Stimulated activated CD4-positive, alpha-beta T cell treated with anti-CD3 and anti-CD28 coated beads, Interleukin-4, amount 100 ng/mL, for 24 hours (primary cell): ENCODE data around the gene POU2F2.
A peak's percentile ranks its signal among the peaks of the same experiment; 100 is the strongest.
"Not testable (repeated sequence)": the region's sequence is repeated elsewhere in the genome, so short reads cannot be mapped to it uniquely, and the experiment has no call there.

Experiments used
- DNase-seq: peaks from one replicate; pipeline ENCODE4 v3.0.0-alpha.2; 2020

The POU2F2 gene

DNA sequence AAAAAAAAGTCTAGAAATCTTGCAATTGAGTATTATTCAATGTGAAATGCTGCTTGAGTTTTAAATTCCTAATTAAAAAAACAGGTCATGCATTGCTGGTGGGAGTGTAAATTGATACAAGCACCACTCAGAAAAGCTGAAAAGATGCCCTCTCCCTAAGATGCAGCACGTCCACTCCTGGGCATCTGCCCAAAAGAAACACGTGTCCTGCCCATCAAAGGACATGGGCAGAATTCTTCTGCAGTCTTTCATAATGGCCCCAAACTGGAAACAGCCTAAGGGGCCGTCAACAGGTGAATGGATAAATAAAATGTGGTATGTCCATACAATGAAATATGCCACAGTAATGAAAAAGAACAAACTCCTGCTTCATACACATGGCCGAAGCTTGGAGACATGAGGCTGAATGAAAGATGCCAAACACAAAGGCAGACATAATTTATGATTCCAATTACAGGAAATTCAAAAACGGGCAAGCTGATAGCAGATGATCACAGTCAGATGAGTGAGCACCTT is 7.8 kb downstream of the POU2F2 start:
- DNase-seq: no peak

DNA sequence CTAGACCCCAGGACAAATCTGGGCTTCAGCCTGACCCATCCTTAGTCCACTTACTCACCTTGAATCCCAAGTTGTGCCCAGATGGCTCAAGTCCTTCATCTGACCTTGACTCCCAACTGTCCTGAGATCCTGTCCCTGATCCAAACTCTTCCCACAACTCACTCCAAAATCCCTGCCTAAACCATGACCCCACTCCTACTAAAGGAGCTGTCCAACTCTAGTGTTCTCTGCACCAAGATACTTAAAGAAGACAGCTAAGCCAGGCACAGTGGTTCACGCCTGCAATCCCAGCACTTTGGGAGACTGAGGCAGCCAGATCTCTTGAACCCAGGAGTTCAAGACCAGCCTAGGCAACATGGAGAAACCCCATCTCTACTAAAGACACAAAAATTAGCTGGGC is 8.5 kb downstream of the POU2F2 start:
- DNase-seq: no peak

DNA sequence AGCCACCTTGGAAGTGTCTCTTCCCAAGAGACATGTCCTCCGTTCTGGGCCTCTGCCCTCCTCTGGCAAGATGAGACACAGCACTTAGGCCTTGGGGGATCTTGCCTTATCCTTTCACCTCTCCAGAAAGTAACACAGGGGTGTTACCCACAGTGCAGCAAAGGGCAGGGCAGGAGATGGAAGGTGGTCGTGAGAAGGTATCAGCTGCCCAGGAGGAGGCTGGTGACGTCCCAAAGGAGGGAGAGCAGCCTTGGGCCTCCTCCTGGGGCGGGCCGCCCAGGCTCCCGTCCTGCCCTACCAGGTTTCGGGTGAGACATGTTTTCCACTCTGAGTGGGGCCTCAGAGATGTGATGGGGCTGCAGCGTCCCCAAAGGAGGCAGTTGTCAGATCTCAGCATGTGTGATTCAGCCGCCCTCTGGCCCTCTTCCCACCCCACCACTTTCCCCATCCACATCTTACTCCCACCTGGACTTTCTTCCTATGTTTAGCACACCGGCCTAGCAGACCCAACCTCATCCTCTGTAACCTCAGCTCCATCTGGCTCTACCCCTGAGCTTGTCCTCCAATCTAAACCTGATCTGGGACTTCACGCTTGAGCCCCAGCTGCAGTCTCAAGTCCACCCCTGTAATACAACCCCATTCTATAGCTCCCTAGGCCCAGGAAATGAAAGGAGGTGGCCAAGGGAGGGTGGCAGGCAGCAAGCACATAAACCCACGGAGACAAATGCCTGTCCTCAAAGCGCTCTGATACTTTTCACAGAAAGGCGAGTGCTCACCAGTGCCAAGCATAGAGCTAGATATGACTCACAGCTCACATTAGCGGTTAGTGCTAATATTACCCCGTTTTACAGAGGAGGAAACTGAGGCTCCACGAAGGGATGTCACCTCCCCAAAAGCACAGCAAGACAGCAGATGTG is 9.3 kb downstream of the POU2F2 start:
- peak; percentile 85 for DNase-seq

DNA sequence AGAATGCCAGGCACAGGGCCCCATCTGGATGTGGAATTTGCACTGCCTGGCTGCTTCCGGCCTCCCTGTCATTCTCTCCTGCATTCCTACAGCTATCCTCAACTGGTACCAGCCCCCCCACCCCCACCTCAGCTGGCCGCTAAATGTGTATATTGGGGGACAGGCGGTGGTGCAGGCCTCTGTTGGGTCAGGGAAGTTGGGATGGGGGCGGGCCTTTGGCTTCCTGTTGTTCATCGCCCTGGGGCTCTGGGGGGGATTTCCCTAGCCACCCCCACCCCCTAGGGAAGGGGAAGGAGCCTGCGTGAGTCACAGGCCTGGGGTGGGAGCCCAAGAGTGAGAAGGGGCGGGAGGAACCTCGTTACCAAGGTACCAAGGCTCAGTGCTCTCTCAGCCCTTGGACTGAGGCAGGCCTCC is 10.6 kb downstream of the POU2F2 start:
- peak; percentile 88 for DNase-seq

DNA sequence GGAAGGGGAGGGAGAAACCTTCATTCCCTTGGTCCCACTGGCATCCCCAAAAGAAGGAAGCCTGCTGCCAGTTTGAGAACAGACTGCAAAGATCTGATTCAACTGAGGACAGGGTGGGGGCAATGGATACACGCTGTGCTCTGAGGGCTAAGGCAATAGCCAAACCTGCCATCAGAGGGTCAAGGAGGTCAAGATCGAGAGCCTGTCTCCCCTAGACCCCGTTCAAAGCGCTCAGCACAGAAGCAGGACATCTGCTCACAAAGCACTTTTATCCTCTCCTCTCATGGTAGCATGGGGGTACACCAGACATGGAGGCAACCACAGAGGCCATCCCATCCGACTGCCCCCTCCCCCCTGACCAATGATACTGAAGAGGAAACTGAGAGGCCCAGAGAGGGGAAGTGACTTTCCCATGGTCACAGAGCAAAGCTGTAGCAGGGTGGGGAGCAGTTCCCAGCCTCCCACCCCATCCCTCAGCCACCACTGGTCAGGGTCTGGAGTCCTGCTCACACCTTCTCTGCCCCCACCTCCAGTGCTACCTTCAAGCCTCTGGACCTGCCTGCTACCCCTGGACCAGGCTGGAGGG is 11.1 kb downstream of the POU2F2 start:
- no peak for DNase-seq

DNA sequence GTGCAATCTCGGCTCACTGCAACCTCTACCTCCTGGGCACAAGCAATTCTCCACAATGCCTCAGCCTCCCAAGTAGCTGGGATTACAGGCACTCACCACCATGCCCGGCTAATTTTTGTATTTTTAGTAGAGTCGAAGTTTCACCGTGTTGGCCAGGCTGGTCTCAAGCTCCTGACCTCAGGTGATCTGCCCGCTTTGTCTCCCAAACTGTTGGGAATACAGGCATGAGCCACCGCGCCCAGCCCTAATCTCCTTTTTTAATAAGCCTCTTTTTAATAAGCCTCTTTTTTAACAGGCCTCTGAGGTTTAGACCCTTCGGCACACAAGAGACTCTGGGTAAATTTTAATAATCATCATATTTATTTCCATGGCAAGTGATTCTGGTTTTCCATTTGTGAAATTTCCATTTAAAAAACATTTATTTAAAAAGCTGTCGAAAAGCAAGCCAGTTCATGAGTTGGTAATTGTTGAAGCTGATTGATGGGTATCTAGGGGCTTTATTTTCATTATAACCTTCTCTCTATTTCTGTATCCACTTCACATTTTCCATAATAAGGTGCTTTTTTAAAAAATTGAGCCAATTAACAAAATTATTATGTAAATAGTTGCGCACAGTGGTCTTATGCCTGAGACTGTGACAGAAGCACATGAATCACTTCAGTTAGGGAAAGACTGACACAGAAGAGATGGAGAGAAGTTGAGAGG is 11.8 kb downstream of the POU2F2 start:
- no peak for DNase-seq

DNA sequence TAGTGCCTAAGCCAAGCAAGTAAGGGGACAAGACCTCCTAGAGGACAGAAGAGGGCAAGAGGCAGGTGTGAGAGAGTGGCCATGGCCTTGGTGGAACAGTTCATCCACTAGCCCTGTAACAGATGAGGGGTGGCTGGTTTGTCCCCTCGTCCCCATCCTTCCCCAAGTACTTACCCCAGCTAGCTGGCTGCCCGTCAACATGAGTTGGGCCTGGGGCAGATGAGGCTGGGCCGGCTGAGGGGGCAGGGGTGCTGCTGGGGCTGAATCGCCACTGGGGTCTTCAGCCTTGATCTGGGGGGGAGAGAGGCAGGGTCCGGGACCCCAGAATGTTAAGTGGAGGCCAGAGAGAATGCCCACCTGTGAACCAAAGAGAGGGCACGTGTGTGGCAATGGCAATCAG is 15.2 kb downstream of the POU2F2 start:
- no peak for DNase-seq

DNA sequence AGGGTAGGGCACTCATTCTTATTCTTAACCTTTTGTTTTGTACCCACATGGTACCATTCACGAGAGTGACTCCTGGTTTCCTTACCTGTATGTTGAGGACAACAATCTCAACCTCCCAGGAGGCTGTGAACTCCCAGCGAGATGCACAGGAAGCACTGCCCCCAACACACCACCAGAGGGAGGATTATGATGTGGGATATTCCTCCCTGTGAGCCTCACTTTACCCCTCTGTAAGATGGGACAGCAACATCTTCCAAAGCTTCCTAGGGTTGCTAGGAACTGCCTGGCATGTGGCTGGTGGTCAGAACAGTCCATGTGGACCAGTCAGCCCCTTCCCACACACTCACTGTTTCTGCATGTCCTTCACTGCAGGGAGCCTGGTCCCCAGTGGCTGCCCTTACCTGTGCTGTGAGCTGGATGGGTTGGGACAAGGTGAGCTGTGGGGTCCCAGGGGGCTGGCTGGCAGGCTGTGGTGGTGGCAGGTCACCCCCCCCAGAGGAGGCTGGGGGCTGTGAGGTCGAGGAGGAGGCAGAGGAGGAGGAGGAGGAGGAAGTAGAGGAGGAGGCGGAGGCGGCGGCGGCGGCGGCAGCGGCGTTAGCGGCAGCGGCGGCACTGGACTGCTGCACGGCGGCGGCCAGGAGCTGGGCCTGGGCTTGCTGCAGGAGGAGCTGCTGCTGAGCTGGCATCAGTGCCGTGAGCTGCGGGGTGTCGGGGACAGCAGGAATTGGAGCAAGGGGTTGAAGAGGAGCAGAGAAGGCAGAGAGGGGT is 15.8 kb downstream of the POU2F2 start:
- DNase-seq: no peak

DNA sequence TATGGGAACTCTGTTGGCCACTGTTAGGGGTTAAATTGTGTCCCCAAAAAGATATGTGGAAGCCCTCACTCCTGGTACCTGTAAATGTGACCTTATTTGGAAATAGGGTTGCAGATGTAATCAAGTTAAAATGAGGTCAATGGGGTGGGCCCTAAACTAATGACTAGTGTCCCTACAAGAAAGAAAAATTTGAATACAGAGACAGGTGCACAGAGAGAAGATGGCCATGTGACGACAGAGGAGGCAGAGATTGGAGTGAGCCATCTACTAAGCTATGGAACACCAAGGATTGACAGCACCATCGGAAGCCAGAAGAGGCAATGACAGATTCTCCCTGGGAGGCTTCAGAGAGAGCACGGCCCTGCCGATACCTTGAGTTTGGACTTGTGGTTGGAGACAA is 16.5 kb downstream of the POU2F2 start:
- no peak for DNase-seq

DNA sequence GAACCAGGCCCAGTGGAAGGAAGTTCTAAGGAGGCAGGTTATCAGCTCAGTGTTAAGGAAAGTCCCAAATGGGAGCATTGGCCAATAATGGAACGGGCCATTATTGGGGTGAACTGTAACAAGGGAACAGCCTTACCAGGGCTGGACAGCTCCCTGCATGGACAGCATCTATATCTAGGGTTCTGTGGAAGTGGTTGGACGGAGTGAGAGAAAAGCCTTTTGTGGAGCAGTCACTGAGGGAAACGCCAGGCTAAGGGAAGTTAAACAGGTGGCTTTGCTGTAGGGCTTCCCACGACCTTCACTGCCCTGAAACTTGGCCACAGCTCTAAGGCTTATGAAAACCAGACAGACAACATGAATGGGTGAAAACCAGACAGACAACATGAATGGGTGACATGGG is 17.0 kb downstream of the POU2F2 start:
- DNase-seq: no peak

DNA sequence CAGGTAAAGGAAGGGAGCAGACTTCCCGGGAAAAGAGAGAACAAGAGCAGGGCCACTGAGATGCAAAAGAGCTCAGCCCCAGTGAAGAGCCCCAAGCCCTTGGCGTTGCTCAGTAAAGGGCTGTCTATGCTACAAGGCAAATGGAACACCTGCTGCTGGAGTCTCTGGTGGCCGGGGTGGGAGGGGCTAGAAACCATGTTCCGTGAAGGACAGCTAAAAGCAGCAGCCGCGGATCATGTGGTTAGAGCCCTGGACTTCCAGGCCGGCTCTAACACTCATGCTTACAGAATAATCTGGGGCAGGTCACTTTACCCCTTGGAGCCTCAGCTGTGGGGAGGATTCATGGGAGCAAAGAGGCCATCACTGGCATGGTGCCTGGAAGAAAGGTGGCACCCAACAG is 17.8 kb downstream of the POU2F2 start:
- DNase-seq: no peak

DNA sequence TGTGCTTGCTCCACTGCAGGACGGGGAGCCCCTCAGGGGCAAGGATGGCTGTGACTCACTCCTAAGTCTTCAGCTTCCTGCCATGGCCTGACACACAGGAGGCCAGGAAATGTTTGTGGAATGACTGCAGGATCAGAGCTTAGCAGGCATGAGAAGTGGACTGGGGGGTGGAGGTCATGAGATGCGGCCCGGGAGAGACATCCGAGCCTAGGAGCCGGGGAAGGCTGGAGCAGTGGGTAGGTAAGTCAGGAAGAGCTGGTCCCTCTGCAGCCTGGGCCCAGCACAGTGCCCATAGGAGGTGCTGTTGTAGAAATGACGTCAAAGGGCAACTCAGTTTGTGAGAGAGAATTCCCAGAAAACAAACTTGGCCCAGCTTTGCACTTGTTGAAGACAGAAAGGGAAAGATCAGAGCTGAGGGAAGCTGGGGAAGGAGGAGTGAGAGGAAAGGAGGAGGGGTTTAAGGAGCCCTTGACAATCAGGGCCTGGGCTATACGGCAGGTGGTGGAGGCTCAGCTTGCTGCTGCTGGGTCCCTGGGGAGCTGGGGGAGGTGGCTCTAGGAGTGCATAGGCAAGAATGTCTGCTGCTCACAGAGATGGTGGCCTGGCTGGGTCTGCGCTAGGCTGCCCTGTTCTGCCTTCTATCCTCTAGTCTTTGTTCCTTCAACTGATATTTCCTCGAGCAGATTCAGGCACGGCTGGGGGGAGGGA is 18.5 kb downstream of the POU2F2 start:
- no peak for DNase-seq

DNA sequence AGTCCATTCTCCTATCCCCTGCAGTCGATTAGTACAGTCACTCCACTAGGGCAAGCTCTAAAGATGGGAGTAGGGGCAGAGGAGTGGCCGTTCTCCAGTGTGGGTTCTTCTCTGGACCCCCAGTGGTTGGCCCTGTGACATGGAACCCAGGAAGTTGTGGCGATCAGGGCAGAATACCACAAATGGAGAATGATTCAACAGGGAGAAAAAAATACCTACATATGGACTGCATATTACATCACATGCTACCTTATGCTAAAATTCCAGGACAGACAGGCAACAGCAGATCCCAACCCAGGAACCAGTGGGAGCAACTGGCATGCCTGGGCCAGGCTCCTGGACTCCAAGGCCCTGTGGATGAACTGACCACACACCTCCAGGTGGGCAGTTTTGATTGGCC is 20.4 kb downstream of the POU2F2 start:
- DNase-seq: no peak

DNA sequence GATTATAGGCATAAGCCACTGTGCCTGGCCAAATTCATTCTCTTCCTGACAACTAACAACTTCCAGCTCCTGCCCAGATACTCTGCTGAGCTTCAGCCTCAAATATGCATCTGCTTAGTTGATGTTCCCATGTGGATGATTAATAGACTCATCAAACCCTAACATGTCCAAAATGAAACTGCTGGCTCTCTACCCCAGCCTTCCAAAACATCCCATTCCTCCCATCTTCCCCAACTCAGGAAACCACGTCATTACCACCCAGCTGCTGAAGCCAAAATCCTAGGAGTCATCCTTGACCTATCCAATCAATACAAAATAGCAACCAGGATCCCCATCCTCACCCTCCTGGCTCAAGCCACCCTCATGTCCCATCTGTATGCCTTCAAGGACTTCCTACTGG is 20.9 kb downstream of the POU2F2 start:
- DNase-seq: no peak

DNA sequence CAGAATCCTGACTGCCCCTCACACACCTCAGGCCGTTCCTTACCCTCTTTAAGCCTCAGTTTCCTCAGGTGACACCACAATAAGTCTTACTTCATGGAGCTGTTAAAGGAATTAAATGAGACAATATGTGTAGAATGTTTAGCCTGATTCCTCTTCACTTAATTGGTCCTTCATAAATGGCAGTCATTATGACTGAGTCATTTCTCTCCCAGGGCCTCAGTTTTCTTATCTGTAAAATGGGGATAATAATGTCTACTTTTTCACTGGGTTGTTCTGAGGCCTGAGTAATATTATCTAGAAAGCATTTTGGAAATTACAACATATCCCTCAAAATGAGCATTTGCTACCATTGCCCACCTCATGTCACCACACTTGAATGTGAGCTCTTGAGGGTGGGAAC is 21.6 kb downstream of the POU2F2 start:
- DNase-seq: no peak

DNA sequence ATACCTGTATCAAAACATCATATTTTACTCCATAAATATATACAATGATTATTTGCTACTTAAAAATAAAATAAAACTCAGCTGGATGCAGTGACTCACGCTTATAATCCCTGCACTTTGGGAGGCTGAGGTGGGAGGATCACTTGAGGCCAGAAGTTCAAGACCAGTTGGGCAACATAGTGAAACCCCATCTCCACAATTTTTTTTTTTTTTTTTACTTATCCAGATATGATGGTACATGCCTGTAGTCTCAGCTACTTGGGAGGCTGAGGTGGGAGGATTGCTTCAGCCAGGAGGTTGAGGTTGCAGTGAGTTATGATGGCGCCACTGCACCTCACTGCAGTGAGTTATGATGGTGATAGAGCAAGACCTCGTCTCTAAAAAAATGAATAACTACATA is 22.4 kb downstream of the POU2F2 start:
- no peak for DNase-seq

DNA sequence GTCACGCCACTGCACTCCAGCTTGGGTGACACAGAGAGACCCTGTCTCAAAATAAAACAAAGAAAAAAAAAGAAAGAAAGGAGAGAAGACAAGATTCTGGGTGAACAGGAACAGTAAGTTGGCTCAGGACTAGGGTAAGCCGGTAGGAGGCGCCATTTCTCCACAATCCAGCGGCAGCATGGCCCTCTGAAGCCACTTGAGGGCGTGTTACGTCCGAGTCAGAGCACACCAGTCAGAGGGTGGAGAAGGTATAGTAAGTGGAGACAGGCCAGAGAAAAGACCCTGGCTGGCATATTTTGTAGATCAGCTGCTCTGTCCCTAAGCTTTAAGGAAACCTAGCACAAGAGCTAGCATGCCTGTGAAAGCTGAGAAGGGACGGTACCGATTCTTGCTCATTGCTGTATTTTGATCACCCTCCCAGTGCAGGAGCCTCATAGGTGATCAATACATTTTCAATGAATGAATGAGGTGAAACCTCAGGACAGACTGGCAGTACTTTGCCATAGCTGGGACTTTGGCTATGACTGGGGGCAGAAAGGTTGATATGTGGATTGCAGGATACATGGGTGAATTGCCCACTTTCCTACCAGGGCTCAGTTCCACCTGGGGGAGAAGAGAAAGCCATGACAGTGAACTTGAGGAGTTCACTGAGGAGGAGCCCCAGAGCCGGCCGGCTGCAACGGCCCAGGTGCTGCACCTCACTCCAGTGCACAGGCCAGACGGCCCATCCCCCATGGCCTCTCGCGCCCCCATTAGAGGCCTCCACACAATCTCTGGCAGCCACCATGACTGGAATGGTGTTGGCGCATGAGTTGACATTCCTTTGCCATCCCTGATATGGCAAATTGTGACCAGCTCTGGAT is 23.5 kb downstream of the POU2F2 start:
- peak; percentile 92 for DNase-seq

DNA sequence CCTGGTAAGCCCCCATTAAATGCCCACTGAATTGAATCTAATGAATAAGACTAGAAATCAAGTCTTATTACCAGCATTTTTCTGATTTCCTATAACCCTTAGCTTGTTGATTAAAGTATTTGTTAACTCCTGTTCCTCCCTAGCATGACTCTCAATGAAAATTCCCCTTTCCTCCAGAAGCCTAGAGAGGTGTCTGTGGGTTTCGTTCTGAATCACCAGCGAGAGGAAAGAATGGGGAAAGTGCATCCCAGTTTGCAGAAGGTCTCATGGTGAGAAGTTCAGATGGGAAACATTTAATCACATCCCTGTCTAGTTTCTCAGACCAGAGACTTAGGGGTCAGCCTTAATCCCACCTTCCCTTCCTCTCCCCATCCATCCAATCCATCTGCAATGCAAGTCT is 26.9 kb downstream of the POU2F2 start:
- DNase-seq: no peak

DNA sequence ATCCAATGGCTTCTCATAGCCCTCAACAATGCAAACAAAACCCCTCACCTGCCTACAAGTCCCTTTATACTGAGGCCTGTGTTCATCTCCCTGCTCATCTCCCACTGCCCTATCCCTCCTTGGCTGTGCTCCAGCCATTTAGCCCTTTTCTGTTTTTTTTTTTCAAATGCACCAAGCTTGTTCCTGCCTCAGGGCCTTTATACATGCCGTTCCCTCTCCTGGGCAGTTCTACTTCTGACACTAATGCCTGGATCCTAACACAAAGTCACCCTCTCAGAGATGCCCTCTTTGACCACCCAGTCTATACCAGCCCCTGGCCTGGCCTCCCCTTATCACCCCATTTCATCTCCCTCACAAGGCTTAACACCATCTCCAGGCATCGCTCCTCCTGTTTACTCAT is 29.4 kb downstream of the POU2F2 start:
- DNase-seq: no peak

DNA sequence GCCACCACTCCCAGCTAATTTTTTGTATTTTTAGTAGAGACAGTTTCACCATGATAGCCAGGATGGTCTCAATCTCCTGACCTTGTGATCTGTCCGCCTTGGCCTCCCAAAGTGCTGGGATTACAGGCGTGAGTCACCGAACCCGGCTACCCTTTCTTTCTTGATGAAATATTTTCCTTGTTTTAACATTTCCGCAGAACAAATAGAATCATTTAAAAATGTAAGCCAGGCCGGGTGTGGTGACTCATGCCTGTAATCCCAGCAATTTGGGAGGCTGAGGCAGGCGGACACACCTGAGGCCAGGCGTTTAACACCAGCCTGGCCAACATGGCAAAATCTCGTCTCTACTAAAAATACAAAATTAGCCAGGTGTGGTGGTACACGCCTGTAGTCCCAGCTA is 32.0 kb downstream of the POU2F2 start:
- not testable (repeated sequence) for DNase-seq

DNA sequence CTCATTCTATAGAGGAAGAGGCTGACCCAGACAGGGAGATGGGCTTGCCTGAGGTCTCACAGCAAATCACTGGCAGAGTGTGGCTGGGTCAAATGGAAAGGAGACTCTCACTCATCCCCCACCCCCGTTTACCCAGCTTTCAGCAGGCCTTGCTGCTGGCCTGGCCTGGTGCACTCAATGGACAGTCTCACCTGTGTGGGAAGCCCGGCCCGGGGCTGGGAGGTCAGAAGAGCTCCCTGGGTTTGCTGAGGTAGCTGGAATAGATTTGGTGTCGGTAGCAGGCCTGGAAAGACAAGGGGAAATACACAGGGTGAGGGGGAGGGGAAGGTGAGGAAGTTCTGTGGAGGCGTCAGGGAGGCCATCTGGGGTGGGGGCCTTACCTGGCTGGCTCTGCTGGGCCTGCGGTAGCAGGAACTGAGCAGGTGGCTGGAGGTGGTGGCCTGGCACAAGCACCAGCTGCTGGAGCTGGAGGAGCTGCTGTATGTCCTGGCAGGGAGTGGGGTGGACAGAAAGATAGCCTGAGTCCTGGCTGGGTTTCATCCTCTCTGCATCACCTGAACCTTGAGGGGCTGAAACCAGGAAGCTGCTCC is 32.8 kb downstream of the POU2F2 start:
- no peak for DNase-seq
